GM21619 (cell line): ENCODE results near the gene ELAPOR1.

Experiments
- ATAC-seq: cut with Tn5 transposase; IDR thresholded peaks from one replicate; pipeline ENCODE4 v1.9.1; 2021; ENCODE audit not compliant: unreplicated experiment

The ELAPOR1 gene

DNA sequence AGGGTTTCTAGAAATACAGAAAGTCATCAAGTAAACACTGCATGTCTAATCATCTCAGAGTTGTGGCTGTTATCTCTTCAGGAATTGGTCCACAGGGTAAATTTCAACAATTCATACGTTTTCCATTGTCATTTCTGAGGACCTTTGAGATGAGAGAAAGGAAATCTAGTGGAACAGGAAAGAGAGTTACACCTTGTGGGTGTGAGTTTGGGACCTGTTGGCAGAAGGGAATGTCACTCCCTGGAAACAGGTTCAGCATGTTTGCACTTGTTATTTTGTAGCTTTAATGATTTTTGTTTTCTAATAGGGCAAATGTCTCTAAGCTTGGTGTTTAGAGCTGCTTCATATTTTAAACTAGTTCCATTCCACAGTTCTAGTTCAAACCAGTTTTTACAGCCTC is 17.8 kb upstream of the ELAPOR1 start:
- no peak for ATAC-seq

DNA sequence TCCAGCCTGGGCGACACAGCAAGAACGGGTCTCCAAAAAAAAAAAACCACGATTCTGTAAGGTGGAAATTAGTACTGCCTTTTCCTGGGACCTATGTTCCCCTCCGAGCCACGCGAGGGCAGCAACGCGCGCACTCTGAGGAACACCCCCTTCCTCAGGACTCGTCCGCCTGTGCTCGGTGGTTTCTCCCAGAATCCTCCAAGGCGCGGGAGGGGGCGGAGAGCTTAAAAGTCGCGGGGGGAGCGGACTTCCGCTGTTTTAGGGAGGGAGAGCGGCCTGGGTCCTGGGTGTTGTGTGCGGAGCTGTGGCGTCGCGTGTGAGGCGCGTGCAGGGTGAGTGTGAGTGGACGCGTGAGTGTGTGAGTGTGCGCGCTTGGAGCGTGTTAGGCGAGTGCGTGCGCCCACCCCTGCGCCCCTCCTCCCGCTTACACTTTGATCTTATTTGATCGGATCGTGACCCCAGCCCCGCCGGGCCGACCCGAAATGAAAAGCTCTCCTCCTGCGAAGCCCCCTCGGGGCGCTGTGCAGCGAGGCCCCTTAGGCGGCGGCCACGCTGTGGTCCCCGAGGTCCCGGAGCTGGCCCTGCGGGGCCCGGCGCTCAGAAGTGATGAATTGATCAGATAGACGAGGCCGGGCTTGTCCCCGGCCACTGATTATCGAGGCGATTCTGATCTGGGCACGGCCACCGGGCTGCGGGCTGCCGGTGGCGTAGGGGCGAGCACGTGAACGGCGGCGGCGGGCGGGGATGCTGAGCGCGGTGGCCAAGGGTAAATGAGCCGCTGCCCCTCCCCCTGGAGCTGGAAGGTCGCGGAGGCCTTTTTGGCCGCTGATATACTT is 13.8 kb upstream of the ELAPOR1 start:
- ATAC-seq: peak; percentile 82

DNA sequence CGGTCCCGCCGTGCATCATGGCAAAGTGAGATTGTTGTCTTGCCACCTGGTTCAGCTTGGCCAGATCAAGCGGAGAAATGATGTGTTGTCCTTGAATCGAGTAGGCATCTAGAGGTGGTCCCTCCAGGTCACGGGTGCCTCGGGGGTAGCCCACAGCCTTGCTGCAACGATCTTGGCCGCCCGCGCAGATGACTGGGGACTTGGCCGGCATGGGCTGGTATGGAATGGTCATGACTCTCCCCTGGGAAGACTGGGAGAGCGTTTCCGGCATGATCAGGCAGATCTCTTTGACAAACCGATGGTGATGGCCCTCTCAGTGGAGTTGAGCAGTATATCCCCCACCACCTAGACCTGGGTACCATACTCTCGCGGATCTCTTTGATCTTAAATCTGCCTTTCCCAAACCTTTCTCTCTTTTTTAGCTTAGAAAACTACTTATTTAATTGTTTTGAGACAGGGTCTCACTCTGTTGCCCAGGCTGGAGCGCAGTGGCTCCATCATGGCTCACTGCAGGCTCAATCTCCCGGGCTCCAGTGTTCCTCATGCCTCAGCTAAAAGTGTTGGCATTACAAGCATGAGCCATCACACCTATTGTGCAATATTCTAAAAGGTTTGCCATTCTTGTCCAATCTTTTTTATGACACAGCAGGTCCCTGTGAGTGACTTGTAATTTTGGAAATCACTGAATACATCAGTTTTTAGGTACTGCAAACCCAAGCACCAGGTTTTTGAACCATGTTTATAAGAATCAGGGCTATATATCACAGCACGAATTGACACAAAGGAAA is 9.4 kb upstream of the ELAPOR1 start:
- no peak for ATAC-seq

- ATAC-seq: no peak
Observed at GRCh38 chr1:109105881-109106280, 8.0 kb upstream of the ELAPOR1 start.

GRCh38 chr1:109107785-109108184 is 6.1 kb upstream of the ELAPOR1 start:
- no peak for ATAC-seq

DNA sequence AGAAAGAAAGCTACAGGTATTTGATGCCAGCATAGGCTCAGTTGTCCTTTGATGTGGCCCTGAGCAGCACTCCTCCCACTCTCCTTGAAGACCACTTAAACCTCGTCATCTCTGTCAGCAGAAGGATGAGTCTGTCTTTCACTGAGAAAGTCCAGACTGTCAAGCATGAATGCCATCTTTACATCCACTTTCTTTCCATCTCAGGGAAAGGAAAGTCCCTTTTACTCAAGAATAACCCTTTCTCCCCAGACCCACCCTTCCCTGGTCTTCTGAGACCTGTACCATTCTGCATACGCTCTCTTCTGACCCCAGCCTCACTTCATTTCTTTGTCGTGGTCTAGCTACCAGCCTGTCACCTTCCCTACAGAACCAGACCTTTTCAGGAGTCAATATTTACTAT is 4.0 kb upstream of the ELAPOR1 start:
- ATAC-seq: no peak

DNA sequence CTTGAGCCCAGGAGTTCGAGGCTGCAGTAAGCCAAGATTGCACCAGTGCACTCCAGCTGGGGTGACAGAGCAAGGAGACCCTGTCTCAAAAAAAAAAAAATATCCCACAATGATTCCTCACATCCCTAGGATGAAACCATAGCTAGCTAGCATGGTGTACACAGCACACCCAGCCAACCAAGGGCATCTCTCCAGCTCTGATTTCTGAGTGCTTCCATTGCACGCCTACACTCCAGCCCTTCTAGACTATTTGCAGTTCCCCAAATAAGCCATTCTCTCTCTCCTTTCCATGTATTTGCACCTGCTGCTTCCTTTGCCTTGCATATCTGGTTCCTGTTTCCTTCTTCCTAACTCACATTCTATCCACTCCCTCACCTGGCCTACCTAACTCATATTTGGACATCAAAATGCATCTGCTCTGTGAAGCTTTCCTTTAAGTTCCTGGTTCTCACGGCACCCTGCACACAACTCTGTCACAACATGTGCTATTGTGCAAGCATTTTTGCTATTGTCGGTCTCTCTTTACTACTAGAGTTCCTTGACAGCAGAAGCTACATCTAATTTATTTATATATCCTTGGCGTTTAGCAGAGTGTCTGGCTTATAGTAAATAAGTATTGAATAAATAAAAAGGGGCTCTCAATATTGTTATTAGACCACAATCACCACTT is 2.4 kb upstream of the ELAPOR1 start:
- ATAC-seq: no peak

DNA sequence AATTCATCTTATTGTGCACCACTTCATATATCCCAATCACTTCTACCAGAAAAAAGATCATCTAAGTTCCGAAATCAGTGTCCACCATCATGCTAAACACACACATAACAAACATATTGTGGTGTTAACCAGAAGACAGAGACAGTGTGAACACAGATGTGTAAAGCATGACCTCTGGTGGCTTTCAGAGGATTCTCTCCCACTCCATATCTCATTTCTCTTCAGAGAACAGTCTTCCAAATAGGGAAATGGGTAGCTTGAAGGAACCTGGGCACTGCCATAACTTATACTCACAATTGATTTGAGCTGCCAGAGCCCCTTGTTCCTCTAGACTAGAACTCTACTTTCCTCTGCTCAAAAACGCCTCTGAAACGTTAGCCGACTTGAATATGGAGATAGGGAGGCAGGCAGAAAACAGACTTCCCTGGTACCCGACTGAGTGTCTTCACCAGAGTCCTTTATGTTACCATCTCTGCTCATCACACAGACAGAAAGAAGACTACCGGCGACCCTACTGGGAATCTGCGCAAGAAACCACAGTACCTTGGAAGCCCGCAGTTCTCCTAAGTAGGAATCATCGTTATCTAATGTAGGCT is 1.8 kb upstream of the ELAPOR1 start:
- ATAC-seq: peak; percentile 5

GRCh38 chr1:109112652-109113285 is 1.1 kb upstream of the ELAPOR1 start:
- ATAC-seq: peak; percentile 66

DNA sequence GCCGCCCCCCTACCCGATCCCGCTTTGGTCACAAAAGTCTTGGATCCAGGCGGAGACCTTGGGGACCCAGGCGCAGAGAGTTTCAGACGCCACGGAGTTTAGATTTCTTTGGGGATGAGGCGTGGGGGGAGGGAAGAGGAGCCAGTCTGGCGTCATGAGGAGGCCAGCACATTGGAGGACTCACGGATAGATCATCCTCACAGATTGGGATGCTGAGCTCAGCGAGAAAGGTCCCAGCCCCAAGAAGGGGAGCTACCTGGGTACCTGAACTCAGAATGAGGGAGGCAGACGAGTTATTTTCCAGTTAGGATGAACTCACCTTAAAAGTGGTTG is 393 bp downstream of the ELAPOR1 start:
- no peak for ATAC-seq

DNA sequence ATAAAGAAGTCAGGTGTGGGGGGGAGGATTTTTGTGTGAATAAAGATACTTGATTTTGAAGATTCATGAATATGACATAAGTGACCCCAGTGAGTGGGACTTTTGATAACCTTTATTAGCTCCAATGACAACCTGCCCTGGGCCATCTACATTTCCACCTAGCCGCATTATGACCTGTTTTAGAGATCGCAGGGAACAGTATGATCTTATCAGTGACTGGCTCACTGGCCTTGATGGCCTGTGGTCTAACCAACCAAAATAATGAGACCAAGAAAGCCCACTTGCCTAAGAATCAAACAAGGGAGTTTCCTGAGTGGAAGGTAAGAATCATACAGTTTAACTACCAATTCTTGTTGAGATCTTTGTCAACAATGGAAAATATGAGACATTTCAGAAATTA is 1.8 kb downstream of the ELAPOR1 start:
- ATAC-seq: no peak

GRCh38 chr1:109116286-109116685 is 2.4 kb downstream of the ELAPOR1 start:
- no peak for ATAC-seq

DNA sequence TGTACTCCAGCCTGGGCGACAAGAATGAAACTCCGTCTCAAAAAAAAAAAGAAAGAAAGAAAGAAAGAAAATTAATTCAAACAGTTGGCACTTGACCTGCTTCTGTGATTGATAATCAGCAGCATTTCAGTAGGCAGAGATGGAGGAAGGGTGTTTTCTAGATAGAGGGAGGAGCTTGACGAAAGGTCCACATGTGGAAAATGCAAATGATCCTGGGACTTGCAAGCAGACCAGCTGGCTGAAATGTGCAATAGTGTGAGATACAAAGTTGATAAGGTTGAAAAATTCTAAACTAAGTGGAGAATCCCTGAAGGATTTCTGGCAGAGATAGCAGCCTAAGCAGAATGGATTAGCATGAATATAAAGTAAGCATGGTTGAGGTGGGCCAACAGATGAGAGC is 4.2 kb downstream of the ELAPOR1 start:
- no peak for ATAC-seq

DNA sequence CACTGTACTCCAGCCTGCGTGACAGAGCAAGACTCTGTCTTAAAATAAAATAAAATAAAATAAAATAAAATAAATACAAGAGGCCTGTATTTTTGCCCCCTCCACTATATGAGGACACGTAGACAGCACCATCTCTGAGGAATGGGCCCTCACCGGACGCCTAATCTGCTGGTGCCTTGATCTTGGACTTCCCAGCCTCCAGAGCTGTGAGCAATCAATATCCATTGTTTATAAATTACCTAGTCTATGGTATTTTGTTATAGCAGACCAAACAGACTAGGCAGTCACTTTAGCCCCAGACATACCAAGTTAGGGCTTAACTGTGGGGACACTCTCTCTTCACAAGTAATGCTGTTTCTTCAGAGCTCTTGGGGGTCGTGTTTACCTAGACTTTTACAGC is 6.4 kb downstream of the ELAPOR1 start:
- no peak for ATAC-seq

GRCh38 chr1:109131059-109131458 is 17.1 kb downstream of the ELAPOR1 start:
- no peak for ATAC-seq

DNA sequence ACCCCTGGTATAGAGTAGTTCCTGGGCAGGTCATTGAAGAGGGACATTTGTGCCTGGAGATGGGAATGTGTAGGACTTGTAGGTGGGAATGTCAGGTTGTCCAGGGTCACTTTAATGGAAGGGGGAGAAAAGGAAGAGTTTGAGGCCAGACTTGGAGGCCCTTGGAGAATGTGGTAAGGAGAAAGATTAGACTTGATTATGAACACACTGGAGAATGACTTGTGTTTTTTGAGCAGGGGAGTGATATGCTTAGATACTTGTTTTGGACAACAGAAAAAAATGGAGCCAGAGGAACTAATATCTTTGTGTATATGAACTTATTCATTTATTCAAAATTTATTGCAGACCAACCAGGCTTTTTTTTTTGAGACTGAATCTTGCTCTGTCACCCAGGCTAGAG is 17.9 kb downstream of the ELAPOR1 start:
- ATAC-seq: no peak

DNA sequence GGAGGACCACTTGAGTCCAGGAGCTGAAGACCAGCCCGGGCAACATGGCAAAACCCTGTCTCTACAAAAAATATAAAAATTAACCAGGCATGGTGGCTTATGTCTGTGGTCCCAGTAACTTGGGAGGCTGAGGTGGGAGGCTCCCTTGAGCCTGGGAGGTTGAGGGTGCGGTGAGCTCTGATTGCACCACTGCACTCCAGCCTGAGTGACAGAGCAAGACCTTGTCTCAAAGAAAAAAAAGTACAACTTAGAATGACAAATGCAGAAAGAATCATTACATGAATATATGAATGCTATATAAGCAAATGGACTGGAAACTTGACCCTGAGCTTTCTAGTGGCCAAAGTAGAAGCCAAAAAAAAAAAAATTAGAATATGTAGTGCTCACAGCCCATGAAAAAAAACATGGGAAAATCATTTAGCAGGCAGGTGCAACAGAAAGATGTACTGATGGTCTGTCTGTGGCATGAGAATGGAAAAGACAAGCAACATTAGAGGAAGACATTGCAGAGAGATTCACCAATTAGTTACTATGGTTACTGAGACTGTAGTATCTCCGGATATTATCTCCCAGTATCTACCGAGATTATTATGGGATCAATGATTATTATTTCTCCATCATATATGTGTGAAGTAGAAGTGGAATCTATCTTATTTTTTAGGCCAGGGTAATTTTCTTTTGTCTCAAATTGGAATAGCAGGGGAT is 19.2 kb downstream of the ELAPOR1 start:
- ATAC-seq: no peak

- no peak for ATAC-seq
Observed at GRCh38 chr1:109133815-109134214, 19.9 kb downstream of the ELAPOR1 start.

GRCh38 chr1:109134423-109134822 is 20.5 kb downstream of the ELAPOR1 start:
- ATAC-seq: no peak

GRCh38 chr1:109135940-109136339 is 22.0 kb downstream of the ELAPOR1 start:
- ATAC-seq: no peak
